CD4-positive, alpha-beta T cell treated with Interleukin-1 beta for 1 hour (primary cell): Measurements from ENCODE around the gene FERMT2.
"Not testable (repeated sequence)": the region's sequence is repeated elsewhere in the genome, so short reads cannot be mapped to it uniquely, and the experiment has no call there.

ENCODE experiments used
- DNase-seq, 2 donors: peaks; one replicate each; pipeline ENCODE4 v3.0.0-alpha.2; 2020 to 2022

The FERMT2 gene

DNA sequence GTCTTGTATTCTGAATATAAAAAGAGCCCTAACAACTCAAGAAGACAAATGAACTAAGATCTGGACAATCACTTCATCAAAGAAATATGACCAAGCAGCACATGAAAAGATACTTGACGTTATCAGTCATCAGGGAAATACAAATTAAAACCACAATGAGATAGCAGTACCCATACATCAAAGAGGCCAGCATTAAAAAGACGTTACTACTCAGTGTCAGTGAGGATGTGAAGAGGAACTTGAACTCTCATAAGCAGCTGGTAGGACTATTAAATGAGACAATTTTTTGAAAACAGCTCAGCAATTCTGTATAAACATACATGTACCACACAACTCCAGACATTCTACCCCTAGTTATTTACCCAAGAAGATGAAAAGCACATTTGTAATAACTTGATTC is 55.9 kb downstream of the FERMT2 start:
- DNase-seq = no peak

- DNase-seq = no peak
Observed at GRCh38 chr14:52891800-52892199, 59.0 kb downstream of the FERMT2 start.

DNA sequence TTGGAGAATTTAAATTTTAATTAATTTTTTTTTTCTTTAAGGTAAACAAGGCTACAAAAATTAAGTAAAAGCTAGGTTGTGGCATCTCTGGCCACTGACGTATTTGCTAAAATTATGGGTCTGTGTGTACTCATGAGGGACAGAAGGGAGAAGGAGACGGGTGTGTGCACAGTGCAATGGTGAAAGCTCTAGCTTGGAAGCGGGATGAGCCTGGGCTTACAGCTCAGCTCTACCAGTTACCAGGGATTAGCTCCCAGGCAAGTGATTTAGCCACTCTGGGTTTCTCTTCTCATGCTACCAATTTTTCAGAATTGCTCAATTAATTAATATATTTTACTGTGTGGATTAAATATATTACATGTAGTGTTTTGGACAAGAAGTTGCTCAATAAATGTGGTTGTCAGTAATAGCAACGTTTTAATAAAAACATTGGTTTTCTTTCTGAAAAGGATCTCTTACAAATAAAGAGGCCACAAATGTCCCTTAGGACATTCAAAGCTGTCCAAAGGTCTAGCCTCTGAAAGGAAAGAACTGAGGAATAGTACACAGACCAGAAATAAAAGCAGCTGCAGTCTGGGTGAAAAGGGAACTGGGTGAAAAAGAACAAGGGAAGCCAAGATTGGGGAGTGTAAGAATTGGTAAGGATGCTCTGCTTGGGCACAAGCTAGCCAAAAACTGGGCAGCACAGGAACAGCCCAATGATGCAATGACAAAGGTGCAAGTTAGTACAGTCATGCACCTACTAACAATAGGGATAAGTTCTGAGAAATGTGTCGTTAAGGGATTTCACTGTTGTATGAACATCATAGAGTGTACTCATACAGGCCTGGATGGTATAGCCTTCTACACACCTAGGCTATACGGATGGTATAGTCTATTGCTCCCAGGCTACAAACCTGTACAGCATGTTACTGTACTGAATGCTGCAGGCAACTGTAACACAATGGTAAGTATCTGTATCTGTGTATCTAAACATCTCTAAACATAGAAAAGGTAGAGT is 61.7 kb downstream of the FERMT2 start:
- no peak for DNase-seq

DNA sequence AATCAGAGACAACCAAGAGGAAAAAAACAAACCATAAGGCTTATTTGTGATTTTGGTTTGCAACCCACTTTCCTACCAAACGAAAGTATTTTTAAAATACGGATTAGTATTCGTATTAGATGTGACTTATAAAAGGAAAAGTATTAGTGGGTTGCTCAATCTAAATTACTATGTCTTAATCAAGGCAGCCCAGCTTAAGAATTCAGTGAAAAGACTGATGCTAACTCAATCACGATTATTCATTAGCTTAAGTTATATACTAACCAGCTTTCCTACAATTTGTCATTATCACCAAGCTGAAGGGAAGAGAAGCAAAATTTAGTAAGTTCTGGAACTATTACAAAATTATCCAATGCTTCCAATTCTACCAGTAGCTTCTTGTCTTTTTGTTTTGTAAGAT is 62.7 kb downstream of the FERMT2 start:
- DNase-seq = no peak

GRCh38 chr14:52885230-52885629 is 65.6 kb downstream of the FERMT2 start:
- no peak for DNase-seq

GRCh38 chr14:52883658-52884057 is 67.2 kb downstream of the FERMT2 start:
- DNase-seq = no peak

- DNase-seq = no peak
Observed at GRCh38 chr14:52882824-52883223, 68.0 kb downstream of the FERMT2 start.

GRCh38 chr14:52879958-52880357 is 70.9 kb downstream of the FERMT2 start:
- no peak for DNase-seq

DNA sequence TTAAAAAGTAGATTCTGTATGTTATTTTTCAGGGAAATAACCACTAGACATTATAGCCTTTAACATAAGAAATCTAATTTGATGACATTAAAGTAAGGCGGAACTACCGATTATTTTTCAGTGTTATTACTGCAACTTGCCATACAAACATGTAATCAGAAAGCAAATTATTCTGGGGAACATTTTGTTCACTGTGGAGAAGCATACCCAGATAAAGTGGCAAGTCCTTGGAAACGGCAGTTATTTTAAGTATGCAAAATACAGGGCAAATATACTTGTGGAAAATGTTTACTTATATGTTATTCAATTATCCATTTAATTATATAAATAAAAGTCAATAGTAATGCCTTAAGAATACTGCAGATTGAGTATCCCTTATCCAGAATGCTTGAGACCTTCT is 71.9 kb downstream of the FERMT2 start:
- no peak for DNase-seq

DNA sequence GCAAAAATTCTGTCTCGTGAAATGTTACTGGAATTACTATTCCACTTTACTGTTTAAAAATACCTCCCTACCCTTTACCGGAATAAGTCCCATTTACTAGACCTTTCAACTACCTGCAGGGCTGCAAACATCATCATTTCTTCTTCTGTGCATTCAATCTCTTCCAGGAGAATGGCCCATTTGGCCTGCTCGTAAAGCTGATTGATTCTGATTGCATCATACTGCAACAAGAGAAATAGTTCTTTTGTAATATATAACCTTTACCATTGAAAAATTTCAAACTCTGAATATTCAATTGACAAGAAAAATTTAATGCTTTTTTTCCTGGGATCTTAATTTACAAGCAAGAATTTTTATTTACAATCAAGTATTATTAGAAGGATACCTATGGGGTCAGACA is 72.4 kb downstream of the FERMT2 start:
- no peak for DNase-seq

GRCh38 chr14:52877628-52878027 is 73.2 kb downstream of the FERMT2 start:
- no peak for DNase-seq

DNA sequence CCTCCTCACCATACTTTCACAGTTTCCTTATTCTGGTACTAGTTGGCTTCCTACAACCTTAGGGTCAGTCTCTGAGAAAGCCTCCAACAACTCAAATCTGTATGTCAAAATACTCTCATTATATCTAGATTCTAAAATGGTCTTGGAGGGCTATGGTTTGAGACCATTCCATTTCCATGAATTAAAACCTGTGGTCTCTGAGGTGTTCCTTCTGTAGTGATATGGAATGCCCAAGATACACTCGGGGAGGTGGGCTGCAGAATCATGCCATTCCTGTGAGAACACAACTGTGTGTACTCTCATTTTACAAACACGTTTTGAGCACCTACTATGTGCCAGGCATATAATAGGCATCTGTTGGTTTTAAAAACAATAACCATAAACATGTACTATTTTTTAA is 74.0 kb downstream of the FERMT2 start:
- no peak for DNase-seq

DNA sequence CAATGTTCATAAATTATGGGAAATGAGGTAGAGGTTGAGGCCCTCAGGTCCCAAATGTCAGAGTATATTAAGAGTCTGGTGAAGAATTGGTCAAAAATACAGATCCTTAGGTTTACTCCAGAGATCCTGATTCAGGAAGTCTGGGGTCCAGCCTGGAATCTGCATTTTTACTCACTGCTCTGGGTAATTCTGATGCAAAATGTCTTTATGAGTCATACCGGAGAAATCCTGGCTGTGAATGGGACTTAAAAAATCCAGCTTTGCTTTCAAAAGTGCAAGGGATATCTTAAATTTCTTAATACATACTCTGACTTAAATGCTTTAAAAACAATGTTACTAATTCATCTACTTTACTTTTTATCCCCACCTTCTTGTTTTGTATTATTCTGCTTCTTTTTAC is 74.5 kb downstream of the FERMT2 start:
- no peak for DNase-seq

DNA sequence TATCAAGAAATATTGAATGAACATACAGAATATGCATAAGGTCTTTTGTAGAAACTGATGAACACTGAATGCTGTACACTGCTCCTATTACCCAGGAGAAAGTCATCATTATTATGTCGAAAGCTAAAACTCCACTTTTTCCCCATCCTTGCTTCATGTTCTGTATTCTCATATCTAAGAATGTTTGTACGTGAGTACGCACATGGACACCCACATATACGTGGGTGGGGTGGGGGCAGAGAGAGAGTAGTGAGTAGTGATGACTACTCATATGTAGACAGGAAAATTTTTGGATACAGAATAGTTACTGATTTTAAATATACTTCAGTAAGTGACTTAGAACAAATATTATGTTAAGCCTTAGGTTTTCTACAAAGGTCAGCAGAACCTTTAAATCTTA is 75.1 kb downstream of the FERMT2 start:
- DNase-seq = no peak

DNA sequence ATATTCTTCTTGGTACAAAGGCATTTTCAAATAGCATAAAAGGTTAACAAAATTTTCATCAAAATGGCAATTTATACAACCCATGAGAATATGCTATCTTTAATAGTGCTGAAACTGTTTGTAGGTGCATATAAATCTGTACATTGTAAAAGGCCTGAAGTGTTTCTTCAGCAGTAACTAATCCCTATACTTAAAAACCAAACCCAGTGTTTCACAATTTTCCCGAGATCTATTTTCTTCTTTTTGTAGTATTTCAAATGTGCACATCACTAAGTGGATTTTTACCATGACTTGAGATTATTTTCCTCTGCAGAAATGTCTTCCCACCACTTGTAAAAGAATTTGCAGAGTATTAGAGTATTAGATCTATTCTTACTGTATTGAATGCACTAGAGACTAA is 76.5 kb downstream of the FERMT2 start:
- no peak for DNase-seq

DNA sequence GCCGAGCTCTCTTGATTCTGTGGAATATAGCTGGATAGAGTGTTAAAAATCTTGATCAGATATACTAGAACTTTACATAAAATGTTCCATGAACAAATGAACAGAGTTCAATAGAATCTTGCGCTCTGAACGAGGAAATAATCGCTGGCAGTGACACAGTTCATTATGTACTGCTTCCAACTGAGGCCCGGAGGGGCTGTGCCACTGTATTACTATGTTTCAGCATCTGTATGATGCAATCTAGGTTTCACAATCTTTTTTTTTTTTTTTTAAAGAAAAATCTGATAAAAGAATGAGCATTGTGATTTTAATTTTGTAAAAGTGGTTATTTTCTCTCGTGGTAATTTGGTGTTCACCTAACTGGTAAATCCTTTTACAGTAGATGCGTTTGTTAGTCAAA is 77.2 kb downstream of the FERMT2 start:
- DNase-seq = no peak

GRCh38 chr14:52873065-52873464 is 77.8 kb downstream of the FERMT2 start:
- no peak for DNase-seq

DNA sequence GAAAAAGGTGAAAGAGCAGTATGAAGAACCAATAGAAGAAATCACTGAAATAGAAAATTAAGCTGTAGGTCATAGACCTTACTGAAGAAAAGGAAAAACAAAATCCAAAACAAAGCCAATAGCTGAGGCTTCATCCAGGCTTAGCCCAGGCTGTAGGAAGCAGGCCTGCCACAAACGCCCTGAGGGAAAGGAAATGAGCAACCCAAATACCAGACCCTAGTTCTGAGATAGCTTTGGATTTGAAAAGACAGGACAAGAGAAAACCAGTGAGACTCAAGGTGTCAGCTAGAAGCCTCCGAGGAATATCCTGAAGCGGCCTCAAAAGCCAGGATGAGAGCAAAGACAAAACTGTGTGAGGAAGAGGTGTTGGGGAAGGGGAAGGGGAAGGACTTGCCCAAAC is 79.2 kb downstream of the FERMT2 start:
- no peak for DNase-seq

DNA sequence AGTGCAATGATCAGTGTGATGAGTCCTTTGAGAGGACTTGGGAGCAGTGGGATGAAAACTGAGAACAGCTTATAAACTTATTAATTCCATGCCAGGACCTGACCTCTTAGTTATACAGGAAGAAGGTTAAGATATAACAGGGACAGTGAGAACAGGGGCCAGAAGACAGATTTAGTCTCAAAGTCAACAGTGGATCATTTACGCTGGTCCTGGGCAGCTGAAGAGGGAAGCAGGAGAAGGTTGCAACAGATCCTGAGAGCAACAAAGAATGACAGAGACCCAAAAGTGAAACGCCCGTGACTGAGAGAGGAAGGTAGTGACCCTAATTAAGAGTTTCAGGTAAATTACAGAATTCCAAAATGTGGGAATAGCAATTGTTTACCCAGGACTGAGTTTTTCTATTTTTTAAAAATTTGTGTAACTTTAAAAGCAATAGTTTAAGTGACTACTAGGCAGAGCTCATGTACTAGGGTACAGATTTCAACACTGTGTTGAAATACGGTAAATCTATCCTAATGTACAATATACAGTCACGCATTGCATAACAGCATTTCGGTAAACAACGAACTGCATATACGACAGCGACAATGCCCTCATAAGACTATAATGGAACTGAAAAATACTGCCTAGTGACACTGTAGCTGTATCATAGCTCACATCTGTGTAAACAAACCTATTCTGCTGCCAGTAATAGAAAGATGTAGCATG is 81.8 kb downstream of the FERMT2 start:
- no peak for DNase-seq

DNA sequence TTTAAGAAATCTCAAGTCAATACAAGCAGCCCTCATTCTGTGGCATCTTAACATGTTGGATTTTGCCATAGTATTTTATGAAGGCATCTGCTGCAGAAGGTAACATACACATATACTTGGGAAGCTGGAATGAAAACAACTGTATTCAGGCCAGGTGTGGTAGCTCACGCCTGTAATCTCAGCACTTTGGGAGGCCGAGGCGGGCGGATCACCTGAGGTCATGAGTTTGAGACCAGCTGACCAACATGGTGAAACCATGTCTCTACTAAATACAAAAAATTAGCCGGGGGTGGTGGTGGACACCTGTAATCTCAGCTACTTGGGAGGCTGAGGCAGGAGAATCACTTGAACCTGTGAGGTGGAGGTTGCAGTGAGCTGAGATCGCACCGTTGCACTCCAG is 86.0 kb downstream of the FERMT2 start:
- not testable (repeated sequence) for DNase-seq

- DNase-seq = no peak
Observed at GRCh38 chr14:52863334-52863700, 87.5 kb downstream of the FERMT2 start.

DNA sequence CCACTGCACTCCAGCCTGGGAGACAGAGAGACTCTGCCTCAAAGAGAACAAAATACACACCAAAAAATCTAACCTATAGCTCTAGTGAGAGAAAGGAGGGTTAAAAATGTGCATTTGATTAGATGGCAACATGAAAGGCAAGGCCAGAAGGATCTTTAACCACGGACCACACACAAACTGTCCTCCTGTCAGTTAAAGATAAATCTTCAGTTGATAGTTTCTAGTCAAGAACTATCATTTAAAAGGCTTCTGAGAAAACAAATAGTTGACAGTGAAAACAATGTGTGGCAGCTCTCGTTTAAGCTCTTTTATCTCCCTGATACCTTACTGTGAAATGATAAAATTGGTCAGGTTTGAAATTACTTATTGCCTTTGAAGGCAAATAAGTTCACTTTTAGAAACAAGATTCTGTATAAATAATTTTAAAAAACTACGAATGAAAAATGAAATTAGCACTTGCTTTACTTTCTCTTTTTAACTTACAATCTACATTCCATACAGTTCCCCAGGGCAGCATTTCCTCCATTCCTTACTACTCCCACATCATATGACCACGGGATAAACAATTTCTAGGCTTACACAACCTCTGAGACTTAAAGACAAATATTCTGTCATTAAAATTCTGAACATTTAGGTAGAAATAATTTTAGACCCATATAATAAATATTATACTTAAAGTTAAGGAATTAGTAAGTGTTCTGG is 88.1 kb downstream of the FERMT2 start:
- no peak for DNase-seq

GRCh38 chr14:52861403-52861802 is 89.4 kb downstream of the FERMT2 start:
- DNase-seq = no peak

DNA sequence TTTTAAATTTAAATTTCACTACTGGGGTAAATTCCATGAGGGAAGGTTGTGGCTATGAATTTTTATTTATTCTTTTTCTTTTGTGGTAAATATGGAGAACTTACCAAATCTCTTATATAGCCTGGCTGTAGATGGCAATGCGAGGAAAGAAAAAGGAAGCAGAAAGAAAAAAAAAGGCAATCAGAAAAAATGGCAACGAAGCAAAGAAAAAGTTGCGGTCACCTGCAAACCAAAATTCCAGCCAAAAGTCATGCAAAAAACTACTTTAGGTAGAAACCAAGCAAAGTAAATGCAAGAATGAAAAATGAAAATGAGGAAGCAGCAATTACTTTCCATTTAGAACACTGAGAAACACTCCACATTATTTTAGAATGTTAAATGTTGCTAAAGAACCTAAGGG is 89.9 kb downstream of the FERMT2 start:
- no peak for DNase-seq
